GM04504 (cell line): ENCODE data around the gene CXXC4.

Experiments
- DNase-seq: peaks from one replicate; pipeline ENCODE4 v3.0.0-alpha.2; 2012; ENCODE audit warnings: low read depth

CXXC4 gene

DNA sequence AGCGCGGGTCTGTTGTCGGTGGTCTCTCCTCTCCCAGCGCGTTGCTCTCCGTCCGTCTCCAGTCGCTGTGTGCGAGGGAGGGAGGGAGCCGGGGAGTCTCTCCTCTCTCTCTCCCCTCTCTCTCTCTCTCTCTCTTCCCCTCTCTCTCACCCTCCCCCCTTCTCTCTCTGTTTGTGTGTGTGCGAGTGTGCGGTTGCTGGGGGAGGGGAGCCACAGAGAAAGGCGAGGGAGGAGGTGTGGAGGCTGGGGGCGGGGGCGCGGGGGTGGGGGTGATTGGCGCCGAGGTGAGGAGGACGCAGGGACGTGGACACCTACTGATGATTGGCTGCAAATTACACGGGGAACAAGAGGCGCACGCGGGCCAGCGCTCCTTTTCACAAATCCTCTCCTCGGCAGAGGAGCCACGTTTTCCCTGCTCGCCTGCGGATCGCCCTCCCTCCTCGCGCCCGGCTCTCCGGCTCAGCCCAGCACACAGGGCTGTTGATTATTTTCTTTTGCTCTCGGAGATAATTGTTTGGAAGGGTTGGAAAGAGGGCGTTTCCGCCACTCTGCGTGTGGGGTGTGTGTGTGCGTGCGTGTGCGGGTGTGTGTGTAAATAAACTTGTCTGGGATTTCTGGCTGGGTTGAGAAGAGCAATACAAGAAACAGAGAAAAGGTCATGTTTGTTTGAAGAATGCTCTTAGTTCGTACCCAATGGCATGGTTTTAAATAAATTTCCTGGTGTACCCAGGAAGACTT is at the start of gene CXXC4:
Gene CXXC4 (minus strand): TSS at position 73 of the 738 bp plus-strand sequence. CDS start 3,092 bp downstream, outside the sequence.
- DNase-seq, result no peak

DNA sequence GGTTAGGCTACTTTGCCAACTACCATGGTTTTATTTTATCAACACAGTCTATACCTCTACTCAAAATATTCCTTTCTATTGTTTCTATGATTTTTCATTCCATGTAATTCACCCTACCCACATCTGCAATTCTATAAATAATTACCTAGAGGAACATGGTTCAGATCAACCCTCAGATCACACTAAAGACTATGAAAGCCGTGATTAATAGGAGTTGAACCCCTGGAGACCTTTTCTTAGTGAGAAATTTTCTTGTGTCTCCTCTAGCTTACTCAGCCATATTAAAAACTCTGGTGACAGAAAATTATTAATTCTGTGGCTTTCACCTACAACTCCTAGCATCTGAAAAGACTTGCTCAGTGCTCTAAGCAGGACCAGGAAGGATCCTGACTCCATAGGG is 38.5 kb upstream of the CXXC4 start:
- DNase-seq, result no peak

DNA sequence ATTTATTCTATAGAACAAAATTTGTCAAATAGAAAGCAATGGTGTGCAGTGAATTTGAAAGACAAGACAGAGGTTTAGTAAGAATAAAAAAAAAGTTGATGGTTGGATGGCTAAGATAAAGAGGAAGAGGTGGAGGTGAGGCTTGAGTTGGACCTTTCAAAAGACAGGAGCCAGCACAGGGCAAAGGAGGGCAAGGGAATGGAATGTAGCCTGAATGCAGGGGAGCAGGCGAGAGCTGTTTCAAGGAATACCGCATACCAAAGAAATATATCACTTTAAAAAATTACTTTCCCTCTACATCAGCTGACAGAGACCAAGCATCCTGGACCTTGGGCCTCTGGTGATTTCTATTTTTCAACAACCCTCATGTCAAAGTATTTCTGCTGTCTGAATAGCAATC is 38.0 kb upstream of the CXXC4 start:
- DNase-seq, result no peak

DNA sequence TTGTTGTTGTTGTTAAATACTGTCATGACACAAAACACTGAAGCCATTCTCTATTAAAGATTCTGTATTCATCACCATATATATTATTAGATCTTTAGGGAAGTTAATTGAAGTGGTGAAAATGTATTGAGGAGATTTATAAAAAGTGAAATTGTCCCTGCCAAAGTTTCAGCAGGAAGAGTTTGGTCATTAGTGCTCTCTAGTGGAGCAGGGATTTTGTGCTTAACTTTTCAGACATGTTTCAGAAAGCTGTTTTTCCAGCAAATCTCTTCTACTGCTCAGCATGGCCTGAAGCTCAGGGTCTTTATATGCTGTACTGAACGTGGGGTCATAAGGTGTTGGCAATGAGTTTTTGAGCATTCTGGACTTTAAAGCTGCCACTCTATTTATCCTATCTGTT is 36.7 kb upstream of the CXXC4 start:
- no peak for DNase-seq

DNA sequence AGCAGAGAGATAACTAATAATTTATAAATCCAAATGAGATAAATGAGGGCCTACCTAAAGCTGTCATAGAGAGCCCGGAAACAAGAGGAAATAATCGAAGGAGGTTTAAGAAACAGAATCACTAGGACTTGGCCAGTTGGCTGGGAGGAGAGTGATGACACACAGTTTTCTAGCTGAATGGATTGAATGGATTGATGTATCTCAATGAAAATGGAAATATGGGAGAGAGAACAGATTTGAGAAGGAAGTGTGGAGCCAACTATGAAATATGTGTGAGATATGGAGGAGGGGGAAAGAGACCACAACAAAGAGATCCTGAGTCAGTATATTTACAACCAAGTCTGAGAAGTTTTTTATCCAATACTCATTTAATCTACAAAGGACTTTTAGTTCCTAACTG is 35.7 kb upstream of the CXXC4 start:
- DNase-seq, result no peak

DNA sequence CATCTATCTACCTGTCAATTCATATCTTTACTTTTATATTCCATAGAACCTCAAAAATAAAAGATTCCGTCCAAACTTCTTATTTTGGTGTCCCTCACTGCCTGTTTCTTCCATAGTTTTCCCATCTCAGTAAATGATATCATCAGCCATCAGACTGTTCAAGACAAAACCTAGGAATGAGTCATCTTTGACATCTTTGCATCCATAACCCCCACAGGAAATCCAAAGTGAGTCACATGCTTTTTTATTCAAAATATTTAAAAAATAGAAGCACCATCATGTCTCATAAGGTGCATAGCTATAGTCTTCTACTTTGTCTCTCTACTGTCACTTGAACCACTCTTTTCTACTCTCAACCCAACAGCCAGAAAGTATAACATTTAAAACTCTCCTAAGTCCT is 29.9 kb upstream of the CXXC4 start:
- no peak for DNase-seq

DNA sequence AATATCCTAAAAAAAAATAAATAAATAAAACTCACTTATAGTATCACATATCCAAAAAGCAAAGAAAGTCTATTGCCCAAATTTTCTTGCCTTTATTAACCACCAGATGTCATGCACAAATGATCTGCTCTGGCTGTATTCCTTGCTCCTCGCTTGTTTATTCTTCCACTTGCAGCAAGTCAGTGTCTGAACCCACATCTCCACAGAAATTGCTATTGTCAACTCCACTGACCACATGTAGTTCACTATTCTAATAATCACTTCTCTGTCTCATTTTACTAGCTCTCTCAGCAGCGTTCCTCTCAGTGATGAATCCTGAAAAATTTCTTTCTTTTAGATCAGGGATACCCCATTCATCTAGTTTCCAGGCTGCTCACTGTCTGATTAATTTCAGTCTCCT is 29.3 kb upstream of the CXXC4 start:
- DNase-seq, result no peak

DNA sequence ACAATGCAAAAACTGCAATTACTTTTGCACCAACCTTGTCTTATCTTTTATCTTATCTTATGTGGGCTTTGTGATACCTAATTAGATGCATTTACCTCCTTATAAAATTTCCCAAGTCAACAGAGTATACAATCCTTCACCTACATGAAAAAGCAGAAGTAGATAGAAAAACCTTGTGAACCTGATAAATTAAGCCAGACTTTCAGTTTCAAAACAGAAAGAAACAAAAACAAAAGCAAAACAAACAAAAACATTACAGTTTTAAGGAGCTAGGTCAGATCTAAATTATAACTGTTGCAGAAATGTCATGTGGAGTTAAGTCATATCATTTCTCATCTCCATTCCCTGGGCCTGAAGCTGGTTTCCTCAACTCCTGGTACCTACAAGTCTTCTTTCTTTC is 24.9 kb upstream of the CXXC4 start:
- DNase-seq, result no peak

DNA sequence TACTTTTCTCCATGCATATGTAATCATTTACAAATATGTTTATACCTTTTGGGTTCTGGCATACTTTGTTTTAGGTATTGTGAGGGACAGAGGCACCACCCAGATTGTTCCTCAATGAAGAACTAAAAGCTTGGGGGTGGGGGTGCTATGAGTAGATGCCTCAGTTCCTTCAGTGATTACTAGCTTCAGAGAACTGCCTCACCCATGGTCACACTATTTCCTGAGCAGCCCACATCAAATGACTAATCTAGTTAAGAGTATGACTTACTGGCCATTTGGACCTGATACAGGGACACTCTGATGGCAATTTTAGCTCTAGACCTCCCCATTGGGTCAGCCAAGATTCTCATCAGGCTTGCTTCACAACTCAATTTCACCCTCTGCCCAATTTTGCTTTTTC is 22.2 kb upstream of the CXXC4 start:
- no peak for DNase-seq

DNA sequence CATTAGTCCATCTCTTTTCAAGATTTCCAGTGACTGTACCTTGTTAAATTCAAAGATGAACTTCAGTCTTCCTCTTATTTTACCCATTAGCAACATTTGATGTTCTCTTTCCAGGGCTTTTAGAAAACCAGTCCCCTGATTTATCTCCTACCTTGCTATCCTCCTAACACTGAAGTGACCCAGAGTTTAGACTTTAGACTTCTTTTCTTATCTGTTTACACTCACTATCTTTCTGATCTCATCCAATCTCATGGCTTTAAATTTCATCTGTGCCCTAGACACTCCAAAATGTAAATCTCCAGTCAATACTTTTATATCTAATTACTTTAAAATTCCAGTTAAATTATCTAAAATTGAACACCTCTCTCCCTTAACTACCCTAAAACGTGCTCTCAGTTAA is 13.5 kb upstream of the CXXC4 start:
- no peak for DNase-seq

DNA sequence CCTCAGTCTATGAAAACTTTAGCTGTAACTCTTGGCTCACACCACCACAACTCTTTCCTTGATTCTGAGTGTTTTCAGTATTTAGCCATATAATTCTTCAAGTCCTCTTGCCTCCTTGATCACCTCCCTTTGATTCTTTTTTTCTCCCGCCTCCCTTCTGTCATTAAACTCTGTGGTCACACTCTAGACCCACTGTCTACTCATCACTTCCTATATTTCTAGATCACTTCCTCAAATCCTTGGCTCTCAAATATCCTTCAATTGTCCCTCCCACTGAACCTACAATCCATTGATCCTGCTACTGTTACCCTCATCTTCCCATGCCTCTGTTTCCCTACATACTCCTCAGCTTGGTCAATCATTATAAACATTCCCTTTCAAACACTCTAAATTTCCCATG is 12.4 kb upstream of the CXXC4 start:
- no peak for DNase-seq

DNA sequence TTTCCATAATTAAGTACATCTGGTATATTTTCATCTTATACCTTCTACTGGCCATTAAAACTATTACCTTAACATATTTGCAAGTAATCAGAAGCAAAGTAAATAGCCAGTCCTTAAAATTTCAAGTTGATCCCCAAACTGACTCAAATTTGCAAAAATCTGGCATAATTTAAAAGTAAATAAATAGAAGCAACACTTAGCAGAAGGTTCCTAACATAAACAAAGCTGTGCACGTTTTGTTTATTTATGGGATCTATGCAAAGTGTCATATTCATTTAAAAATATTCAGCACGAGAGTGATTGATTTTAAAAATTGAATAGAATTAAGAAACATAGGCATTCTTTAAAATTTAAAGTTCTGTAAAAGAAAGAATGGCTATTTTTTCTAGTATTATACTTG is 9.8 kb upstream of the CXXC4 start:
- no peak for DNase-seq

DNA sequence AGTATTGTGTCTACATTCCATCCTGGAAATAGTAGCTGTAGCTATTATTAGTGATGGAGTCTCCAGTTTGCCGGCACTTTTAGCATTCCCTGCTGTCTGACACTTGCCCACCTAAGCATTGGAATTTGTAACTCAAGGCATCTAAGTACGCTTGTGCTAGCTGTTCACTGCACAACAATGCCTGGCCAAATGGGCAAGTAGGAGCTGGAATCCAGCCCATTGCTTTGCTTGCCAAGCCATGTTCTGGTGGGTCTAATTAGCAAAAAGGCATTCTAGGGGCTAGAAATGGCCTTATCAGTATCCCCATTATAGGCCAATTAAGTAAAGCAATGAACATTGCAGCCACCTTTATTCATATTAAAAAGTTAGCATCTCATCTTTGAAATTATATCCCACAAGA is 7.8 kb upstream of the CXXC4 start:
- DNase-seq, result no peak

DNA sequence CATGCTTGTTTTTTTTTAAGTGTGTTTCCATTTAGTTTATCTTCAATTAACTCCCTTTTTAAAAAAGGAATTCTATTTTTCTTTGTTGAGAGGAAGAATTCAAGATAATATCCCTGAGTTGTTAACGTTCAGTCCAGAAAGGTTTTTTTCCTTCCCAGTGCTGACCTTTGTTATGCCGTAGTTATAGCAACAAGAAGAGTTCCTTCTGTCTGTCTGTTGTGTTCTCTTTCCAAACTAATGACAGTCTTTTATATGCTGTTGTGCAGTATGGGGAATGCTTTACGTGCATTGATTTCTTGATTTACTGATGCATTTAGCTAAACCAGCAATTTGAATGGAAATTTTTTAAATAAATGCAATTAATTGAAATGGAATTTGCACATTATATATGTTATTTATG is 6.6 kb upstream of the CXXC4 start:
- no peak for DNase-seq

DNA sequence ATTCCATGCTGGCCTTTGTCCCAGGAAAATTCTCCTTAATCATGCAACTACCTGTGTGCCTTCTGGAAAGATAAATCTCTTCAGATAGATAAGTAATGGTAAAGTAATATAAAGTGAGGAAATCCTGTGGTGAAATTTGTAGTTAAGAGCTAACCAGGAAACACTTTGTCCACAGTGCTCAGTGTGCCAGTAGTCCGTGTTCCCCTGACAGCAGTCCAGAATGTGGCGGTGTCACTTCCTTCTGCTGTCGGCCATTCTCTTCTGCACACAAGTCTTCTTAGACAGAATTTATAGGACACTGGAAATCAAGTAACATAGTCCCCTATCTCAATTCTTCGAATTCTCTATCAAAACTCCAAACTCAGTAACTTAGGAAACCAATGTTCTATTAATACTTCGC is 5.7 kb upstream of the CXXC4 start:
- no peak for DNase-seq

DNA sequence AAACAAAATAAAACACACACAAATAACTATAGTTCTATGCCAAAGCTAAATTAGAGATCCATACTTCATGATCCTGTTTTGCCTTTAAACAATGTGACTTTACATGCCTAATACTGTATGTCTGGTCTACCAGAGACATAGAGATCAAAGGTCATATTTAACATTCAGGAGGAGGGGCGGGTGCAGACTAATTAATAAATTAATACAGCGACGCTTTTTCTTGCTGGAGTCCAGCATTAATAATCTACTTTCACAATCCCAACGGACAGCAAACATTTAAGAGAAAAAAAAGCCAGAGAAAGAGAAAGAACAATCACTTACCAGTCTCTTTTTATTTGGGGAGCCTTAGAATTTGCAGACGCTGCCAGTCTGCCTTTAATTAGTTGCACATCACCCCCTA is 509 bp downstream of the CXXC4 start:
- DNase-seq, result no peak

DNA sequence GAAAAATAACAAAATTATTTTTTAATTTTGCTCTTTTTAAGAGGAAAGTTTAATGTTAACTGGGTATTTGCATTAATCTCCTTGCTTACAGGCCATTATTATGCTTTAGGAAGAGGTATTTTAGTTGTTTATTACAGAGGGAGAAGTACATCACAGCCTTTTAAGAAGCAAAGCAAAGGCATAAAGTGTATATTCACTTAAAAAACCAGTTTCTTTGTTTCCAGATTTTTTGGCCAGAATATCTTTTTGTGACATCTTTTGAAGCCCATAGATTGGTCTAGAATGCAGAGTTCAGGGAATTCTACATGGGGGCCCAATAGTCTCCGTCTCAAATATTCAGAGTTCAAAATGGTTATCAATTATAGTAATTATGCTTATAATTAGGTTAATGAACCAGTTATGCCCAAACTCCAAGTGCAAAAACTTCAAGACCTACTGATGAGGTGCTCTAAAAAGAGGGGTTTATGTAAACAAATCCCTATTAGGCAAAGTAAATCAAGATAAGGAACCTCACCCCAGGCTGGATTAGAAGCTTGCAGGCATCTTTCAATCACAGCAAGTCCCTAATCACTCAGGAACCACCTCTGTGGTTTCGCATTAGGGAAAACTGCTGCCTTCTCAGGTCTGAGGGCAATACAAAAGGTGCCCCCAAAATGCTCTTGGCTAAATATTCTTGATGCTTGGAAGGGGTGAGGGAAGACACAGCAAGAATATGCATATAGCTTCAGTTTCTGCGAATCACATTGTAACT is 1.4 kb downstream of the CXXC4 start:
- DNase-seq, result no peak

DNA sequence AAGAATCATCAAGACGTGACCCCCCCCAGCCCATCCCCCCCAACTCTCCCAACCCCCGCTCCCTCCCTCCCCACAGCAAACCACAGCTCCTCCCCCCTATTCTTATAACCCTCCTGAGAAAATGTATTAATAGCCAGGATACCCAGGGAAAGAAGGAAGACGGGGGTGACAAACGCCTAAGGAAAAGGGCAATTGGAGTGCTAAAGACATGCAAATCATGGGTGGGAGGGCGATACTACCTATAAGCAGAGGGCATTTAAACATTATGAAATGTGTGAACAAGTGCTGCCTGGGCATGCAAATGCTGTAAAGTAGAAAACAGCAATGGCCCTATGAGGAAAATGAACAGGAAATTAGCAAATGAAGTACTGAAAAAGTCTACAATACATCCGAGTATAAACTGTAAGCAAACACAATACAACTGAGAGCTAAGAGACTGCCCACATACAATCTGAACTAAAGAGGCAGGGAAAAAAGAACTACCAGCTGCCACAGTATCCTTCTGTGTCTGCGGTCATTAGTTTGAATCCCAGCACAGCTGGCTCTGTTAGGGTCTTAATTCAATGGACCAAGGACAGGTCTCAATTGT is 2.4 kb downstream of the CXXC4 start:
- no peak for DNase-seq

DNA sequence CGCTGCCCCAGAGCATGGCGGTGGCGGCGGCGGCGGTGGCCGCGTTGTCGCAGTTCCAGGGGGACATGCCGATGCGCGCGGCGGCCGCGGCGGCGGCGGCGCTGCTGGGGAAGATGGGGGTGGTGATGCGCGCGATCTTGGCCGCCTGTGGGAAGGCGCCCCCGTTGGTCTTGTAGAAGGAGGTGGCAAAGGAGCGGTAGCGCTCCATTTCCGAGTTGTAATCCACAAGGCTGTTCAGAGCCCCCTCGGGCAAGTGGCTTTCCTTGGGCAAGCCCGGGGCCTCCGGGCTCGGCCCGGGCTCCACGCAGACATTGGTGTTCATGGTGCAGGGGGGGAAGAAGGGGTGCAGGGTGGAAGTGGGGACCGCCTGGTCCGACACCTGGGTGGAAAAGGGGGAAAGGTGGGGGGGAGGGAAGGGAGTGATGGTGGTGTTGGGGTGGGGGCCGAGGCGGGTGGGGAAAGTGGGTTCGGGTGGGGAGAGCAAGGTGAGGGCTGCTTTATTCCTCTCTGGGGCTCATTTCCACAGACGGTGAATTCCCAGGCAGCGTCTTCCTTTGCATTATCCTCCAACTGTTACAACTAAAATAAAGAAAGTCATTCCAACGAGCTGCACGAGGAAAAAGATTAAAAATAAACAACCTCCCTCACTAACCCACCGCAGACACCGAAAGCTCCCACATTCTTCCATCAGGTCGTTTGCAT is 3.1 kb downstream of the CXXC4 start:
- DNase-seq, result no peak

DNA sequence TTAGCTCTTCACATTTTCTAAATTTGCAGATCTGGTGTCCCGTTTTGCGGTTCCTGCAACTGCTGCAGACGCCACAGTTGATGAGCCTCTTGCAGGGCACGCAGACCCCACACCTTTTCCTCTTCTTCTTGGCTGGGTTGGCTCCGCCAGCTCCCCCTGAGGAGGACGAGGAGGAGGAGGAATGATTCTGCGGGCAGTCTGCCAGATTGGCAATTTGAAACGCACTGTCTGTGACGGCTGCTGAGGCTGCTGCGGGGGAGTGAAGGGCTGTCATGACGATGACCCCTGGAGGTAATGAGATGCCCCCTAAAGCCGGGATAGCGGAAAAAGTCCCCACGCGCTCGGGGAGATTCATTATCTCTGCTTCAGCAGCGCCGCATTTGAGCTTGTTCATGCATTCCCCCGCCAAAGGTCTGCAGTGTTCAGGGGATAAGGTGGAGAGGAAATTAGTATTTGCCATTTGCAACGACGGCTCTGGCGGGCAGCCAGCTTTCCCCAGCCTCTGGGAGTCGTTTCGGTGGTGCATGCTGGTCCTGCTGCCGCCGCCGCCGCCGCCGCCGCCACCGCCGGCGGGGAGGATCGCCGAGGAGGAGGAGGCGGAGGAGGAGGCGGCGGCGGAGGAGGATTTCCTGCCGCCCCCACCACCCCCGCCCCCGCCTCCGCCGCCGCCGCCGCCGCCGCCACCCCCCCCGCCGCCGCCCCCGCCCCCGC is 3.8 kb downstream of the CXXC4 start:
- no peak for DNase-seq

DNA sequence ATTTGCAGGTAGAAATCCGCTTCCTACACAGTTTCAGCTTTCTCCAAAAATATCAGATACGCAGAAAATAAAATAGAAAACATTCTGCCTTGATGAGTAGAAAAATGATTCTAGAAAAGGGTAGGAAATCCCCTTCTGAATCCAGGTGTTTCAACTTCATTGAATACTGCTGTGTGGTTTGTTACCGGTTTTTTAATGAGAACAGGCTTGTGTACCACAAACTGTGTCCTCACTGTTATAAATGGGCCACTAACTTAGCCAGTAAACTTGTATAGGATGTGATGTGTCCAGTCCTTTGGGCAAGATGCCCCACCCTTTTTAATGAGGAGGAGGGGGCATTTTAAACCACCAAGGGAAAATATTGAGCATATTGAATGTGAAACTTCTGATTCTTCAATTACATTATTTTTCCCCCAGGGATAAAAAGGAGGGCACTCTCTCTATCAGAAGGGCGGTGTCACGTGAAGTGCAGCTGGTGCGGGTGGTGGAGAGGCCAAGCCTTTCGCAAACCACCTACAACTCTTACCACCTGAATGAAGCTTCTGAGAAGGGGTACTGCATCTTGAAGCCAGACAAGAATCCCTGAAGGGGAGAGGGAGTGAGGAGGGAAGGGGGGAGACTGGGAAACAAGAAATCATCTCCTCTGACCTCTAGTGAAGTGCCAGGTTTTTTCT is 4.5 kb downstream of the CXXC4 start:
- no peak for DNase-seq

DNA sequence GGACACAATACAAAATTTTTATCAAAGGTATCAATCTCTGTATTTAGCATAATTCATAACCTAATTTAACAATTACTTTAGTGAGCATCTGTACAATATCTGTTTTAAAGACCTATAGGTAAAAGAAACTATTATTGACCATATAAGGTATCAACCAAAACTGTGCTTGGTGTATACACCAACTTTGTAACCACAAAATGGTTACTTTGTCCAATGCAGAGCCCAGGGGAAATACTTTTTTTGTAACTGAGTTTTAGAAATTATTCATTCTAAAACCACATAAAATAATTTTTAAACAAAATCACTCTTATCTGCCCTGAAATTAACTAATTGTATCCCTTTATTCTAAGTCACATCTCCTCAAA is 5.0 kb downstream of the CXXC4 start:
- DNase-seq, result no peak
